HEK293T (cell line): ENCODE results near the gene NPHS1.

ENCODE experiments used
- CTBP1 ChIP-seq: fragments of 450-650 bp; IDR thresholded peaks from 2 replicates; pipeline ENCODE4 v1.6.1; 2016; ENCODE audit warnings: borderline replicate concordance
- SP1 ChIP-seq: fragments of 450-650 bp; IDR thresholded peaks from 2 replicates; pipeline ENCODE4 v1.6.1; 2017

DNA sequence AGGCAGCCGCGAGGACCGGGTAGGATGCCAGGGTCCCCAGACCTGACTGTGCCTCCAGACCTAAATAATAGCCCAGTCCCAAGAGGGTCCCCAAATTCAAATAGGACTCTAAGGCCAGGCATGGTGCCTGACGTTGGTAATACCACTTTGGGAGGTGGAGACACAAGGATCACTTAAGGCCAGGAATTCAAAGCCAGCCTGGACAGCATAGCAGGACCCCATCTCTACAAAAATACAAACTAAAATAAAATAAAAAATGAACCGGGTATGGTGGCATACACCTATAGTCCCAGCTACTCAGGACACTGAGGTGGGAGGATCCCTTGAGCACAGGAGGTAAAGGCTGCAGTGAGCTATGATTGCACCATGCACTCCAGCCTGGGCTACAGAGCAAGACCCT is 10.7 kb upstream of the NPHS1 start:
- no peak for TF ChIP-seq CTBP1
- no peak for TF ChIP-seq SP1
